ENCODE data around the gene INHBA. TPM values are rescaled to one million over a fixed set of nuclear protein-coding genes. Genes with fewer than 3 reads are reported as not detected.

INHBA gene
- total RNA-seq, 1 donor from 2014 or later, result 0.08 TPM

GRCh38 chr7:41735206-41735605 lies 32.3 kb upstream of the INHBA start:
- no peak for TF ChIP-seq CTCF (IDR thresholded peaks at IDR 0.05; ENCODE audit: unreplicated experiment)
- peaks cover 16% of the 10 kb centered on the region for H3K4me1 Mint-ChIP-seq (ENCODE audit: unreplicated experiment)
- H3K9me3 Mint-ChIP-seq (ENCODE audit: unreplicated experiment), result no peaks in the 10 kb centered on the region
- H3K36me3 Mint-ChIP-seq (ENCODE audit: low read depth, unreplicated experiment), result no peaks in the 10 kb centered on the region
- DNase-seq (ENCODE audit: low spot score), result no peak
- no peak overlapping the region for H3K4me3 Mint-ChIP-seq (ENCODE audit: unreplicated experiment)
- no peak overlapping the region for H3K27ac Mint-ChIP-seq (ENCODE audit: unreplicated experiment)
- no peaks in the 10 kb centered on the region for H3K27me3 Mint-ChIP-seq (ENCODE audit: unreplicated experiment)

GRCh38 chr7:41732843-41733306 lies 30.0 kb upstream of the INHBA start:
- Mint-ChIP-seq H3K4me3 (ENCODE audit: unreplicated experiment) (no peak overlapping the region), H3K4me1 (ENCODE audit: unreplicated experiment) (peaks cover 8% of the 10 kb centered on the region), H3K9me3 (ENCODE audit: unreplicated experiment) (no peaks in the 10 kb centered on the region), H3K27ac (ENCODE audit: unreplicated experiment) (no peak overlapping the region), H3K27me3 (ENCODE audit: unreplicated experiment) (no peaks in the 10 kb centered on the region), H3K36me3 (ENCODE audit: low read depth, unreplicated experiment) (no peaks in the 10 kb centered on the region)
- no peak for DNase-seq (ENCODE audit: low spot score)
- no peak for TF ChIP-seq CTCF (IDR thresholded peaks at IDR 0.05; ENCODE audit: unreplicated experiment)

- no peak overlapping the region for H3K4me3 Mint-ChIP-seq (ENCODE audit: unreplicated experiment)
- no peak overlapping the region for H3K27ac Mint-ChIP-seq (ENCODE audit: unreplicated experiment)
- TF ChIP-seq CTCF (IDR thresholded peaks at IDR 0.05; ENCODE audit: unreplicated experiment), result no peak
- DNase-seq (ENCODE audit: low spot score), result no peak
- peaks cover 8% of the 10 kb centered on the region for H3K4me1 Mint-ChIP-seq (ENCODE audit: unreplicated experiment)
- no peaks in the 10 kb centered on the region for H3K9me3 Mint-ChIP-seq (ENCODE audit: unreplicated experiment)
- no peaks in the 10 kb centered on the region for H3K27me3 Mint-ChIP-seq (ENCODE audit: unreplicated experiment)
- H3K36me3 Mint-ChIP-seq (ENCODE audit: low read depth, unreplicated experiment), result no peaks in the 10 kb centered on the region
These were observed 29.5 kb upstream of the INHBA start for GRCh38 chr7:41732436-41732785.

- Mint-ChIP-seq H3K4me1 (ENCODE audit: unreplicated experiment) (peaks cover 8% of the 10 kb centered on the region), H3K4me3 (ENCODE audit: unreplicated experiment) (no peak overlapping the region), H3K27me3 (ENCODE audit: unreplicated experiment) (no peaks in the 10 kb centered on the region), H3K9me3 (ENCODE audit: unreplicated experiment) (no peaks in the 10 kb centered on the region), H3K36me3 (ENCODE audit: low read depth, unreplicated experiment) (no peaks in the 10 kb centered on the region), H3K27ac (ENCODE audit: unreplicated experiment) (no peak overlapping the region)
- no peak for DNase-seq (ENCODE audit: low spot score)
- TF ChIP-seq CTCF (IDR thresholded peaks at IDR 0.05; ENCODE audit: unreplicated experiment), result no peak
These were observed 28.9 kb upstream of the INHBA start for GRCh38 chr7:41731493-41732435.

GRCh38 chr7:41730668-41731067 lies 27.8 kb upstream of the INHBA start:
- Mint-ChIP-seq H3K4me3 (ENCODE audit: unreplicated experiment) (no peak overlapping the region), H3K9me3 (ENCODE audit: unreplicated experiment) (no peaks in the 10 kb centered on the region), H3K27ac (ENCODE audit: unreplicated experiment) (no peak overlapping the region), H3K4me1 (ENCODE audit: unreplicated experiment) (peaks cover 8% of the 10 kb centered on the region), H3K27me3 (ENCODE audit: unreplicated experiment) (no peaks in the 10 kb centered on the region), H3K36me3 (ENCODE audit: low read depth, unreplicated experiment) (no peaks in the 10 kb centered on the region)
- no peak for TF ChIP-seq CTCF (IDR thresholded peaks at IDR 0.05; ENCODE audit: unreplicated experiment)
- DNase-seq (ENCODE audit: low spot score), result no peak

Data from endothelial cell (in vitro differentiated cells).